ENCODE measurements around the gene FLRT1. TPM values are rescaled to one million over a fixed set of nuclear protein-coding genes. Genes with fewer than 3 reads are reported as not detected.

Gene FLRT1
- total and polyA plus RNA-seq, 2 experiments from 2014 or later = 0.76 to 1.1 TPM

GRCh38 chr11:64063777-64064176 lies 28.0 kb downstream of the FLRT1 start:
- Histone ChIP-seq H3K4me1 (ENCODE audit: insufficient read depth) (peaks cover 9% of the 10 kb centered on the region; the same call in 1 of the 2 replicates), H3K4me2 (no peak overlapping the region), H3K27me3 (ENCODE audit: insufficient read depth) (peaks cover 89% of the 10 kb centered on the region), H3F3A (replicated peaks; ENCODE audit: low read depth) (peaks cover 7% of the 10 kb centered on the region; the same call in 1 of the 2 replicates), H3K36me3 (ENCODE audit: insufficient read depth) (no peaks in the 10 kb centered on the region), H3K27ac (ENCODE audit: low read depth) (no peak overlapping the region), H3K9me2 (ENCODE audit: insufficient read depth) (no peaks in the 10 kb centered on the region), H2AFZ (no peak overlapping the region), H4K20me1 (replicated peaks; ENCODE audit: insufficient read depth) (peaks cover 9% of the 10 kb centered on the region; the same call in 1 of the 2 replicates), H3K79me2 (replicated peaks; ENCODE audit: insufficient read depth) (no peaks in the 10 kb centered on the region), H3K4me3 (no peak overlapping the region)
- TF ChIP-seq ZNF114 (CRISPR knock-in tag; IDR thresholded peaks at IDR 0.05) = no peak
- TF ChIP-seq EZH2 (IDR thresholded peaks at IDR 0.05; ENCODE audit: low read depth, unreplicated experiment) = no peak
- ATAC-seq (no peak), DNase-seq (ENCODE audit: low spot score) (no peak)
- Mint-ChIP-seq H3K4me1 (peaks cover 15% of the 10 kb centered on the region; the same call in 2 of the 3 replicates), H3K9me3 (no peaks in the 10 kb centered on the region), H3K4me3 (no peak overlapping the region), H3K27ac (no peak overlapping the region), H3K36me3 (ENCODE audit: low read depth) (no peaks in the 10 kb centered on the region; the same call in 2 of the 3 replicates), H3K27me3 (ENCODE audit: insufficient read depth, low read depth, poor library complexity) (peaks cover 68% of the 10 kb centered on the region)

DNA sequence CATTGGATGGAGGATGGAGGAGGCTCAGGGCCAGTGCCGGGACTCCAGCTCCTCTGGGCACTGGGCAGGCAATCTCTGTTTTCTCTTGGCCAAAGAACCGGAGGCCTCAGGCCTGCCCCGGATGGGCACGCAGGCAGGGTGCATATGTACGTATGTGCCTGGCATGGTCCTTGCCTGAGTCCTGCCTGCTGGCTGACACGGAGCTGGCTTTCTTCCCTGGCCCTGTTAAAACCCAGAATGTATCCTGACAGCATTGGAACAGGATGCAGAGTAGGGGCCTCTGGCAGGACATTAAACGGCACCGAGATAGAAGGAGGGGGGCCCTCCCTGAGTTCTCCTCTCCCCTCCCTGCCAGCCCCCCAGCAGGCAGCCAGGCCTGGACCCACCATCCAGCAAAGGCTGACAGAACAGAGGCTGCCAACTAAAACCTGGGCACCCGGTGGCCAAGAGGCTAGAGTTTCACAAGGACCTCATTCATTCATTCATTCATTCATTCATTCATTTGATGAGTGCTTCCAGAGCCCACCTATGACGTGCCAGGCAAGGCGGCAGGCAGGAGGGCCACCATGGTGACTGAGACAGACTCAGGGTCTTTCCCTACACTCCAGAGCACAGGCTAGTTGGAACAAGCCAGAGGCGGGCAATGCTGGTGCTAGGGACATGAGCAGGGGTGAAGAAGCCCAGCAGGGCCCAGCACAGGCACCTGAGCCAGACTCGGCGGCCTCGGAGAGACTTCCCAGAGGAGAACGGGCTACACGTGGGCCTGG lies 28.8 kb downstream of the FLRT1 start:
- H3F3A ChIP-seq (replicated peaks; ENCODE audit: low read depth) = peaks cover 3% of the 10 kb centered on the region; the same call in 1 of the 2 replicates
- H3K79me2 ChIP-seq (replicated peaks; ENCODE audit: insufficient read depth) = no peaks in the 10 kb centered on the region
- Mint-ChIP-seq H3K9me3 (no peaks in the 10 kb centered on the region), H3K4me3 (no peak overlapping the region), H3K27me3 (ENCODE audit: insufficient read depth, low read depth, poor library complexity) (peaks cover 64% of the 10 kb centered on the region), H3K27ac (no peak overlapping the region), H3K4me1 (peaks cover 16% of the 10 kb centered on the region; the same call in 2 of the 3 replicates), H3K36me3 (ENCODE audit: low read depth) (no peaks in the 10 kb centered on the region; the same call in 2 of the 3 replicates)
- DNase-seq (ENCODE audit: low spot score) = no peak
- peaks cover 9% of the 10 kb centered on the region; the same call in 1 of the 2 replicates for H4K20me1 ChIP-seq (replicated peaks; ENCODE audit: insufficient read depth)
- no peak overlapping the region for H3K4me3 ChIP-seq
- H3K27me3 ChIP-seq (ENCODE audit: insufficient read depth) = peaks cover 83% of the 10 kb centered on the region
- H2AFZ ChIP-seq = no peak overlapping the region
- peaks cover 9% of the 10 kb centered on the region; the same call in 1 of the 2 replicates for H3K4me1 ChIP-seq (ENCODE audit: insufficient read depth)
- ATAC-seq = no peak
- no peak overlapping the region for H3K27ac ChIP-seq (ENCODE audit: low read depth)
- TF ChIP-seq ETS1 (IDR thresholded peaks at IDR 0.05) (no peak), REST (IDR thresholded peaks at IDR 0.05; ENCODE audit: unreplicated experiment) (no peak), CREB1 (CRISPR knock-in tag; IDR thresholded peaks at IDR 0.05; ENCODE audit: low read depth) (no peak), NANOG (IDR thresholded peaks at IDR 0.05; ENCODE audit: borderline replicate concordance) (no peak), EZH2phosphoT487 (IDR thresholded peaks at IDR 0.05; ENCODE audit: unreplicated experiment) (no peak)
- H3K4me2 ChIP-seq = no peak overlapping the region
- no peaks in the 10 kb centered on the region for H3K9me2 ChIP-seq (ENCODE audit: insufficient read depth)
- H3K36me3 ChIP-seq (ENCODE audit: insufficient read depth) = no peaks in the 10 kb centered on the region
